SK-MEL-5 (cell line): ENCODE data around the gene EVI2B. TPM values are rescaled to one million over a fixed set of nuclear protein-coding genes. Genes with fewer than 3 reads are reported as not detected.

Experiments used
- total RNA-seq: library from RNA; depleted of rRNA; stranded (reverse); fragments of >200 nt; shearing (Covaris generic); gene quantifications from 2 replicates; pipeline ENCODE4 v1.2.3, GENCODE V29; 2014; rRNA removed

Gene EVI2B
- total RNA-seq, 1 experiment from 2014 or later, result not detected

Other genes starting within 250 kb of the EVI2B start
- gene NF1, start 219.1 kb downstream of the EVI2B start, total RNA-seq, result 25.1 and 26.5 TPM in 2 replicates
- 0.50 and 0.61 TPM in 2 replicates for gene OMG, start 16.8 kb downstream of the EVI2B start, total RNA-seq
- gene EVI2A, start 7.6 kb upstream of the EVI2B start, total RNA-seq, result 8.1 and 8.9 TPM in 2 replicates
- gene RAB11FIP4, start 77.6 kb upstream of the EVI2B start, total RNA-seq, result 48.8 and 50.4 TPM in 2 replicates